Uterus (tissue), 2 donors: ENCODE data around the gene AGBL4.

ENCODE experiments used
- POLR2A ChIP-seq, 2 donors: fragments of 450-650 bp; IDR thresholded peaks; one replicate each; pipeline ENCODE4 v1.6.1; 2016; ENCODE audit warnings: antibody characterized with exemption in 2 of 2, mild to moderate bottlenecking in 1 of 2, moderate library complexity in 1 of 2
- TF ChIP-seq, protein P1 (sequence below), 4 experiments: fragments of 200-600 bp in 2 of 4; fragments of 450-650 bp in 2 of 4; sonication (generic) in 2 of 4; IDR thresholded peaks; one replicate each; pipeline ENCODE4 v1.5.1; 2016 to 2019; ENCODE audit warnings: antibody characterized with exemption in 4 of 4, mild to moderate bottlenecking in 2 of 4, moderate library complexity in 1 of 4

DNA sequence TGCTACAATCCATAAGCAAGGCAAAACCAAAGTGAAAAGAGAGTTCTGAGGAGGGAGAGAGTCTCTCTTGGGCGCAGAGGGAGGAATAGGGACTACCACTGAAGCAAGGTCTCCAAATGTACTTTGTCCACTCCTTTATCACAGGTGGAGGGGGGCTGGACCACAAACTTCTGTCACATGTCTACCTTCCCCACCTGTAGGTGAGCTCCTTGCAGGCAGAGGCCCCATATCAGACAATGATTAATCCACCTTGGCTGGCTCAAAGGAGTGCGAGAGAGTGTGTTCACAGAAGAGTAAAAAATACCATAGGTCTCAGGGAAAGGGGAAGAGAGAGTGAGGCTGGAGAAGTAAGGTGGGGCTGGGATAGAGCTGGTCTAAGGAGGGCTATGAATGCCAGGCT lies 1251.5 kb downstream of the AGBL4 start:
- TF ChIP-seq, protein P1, sequence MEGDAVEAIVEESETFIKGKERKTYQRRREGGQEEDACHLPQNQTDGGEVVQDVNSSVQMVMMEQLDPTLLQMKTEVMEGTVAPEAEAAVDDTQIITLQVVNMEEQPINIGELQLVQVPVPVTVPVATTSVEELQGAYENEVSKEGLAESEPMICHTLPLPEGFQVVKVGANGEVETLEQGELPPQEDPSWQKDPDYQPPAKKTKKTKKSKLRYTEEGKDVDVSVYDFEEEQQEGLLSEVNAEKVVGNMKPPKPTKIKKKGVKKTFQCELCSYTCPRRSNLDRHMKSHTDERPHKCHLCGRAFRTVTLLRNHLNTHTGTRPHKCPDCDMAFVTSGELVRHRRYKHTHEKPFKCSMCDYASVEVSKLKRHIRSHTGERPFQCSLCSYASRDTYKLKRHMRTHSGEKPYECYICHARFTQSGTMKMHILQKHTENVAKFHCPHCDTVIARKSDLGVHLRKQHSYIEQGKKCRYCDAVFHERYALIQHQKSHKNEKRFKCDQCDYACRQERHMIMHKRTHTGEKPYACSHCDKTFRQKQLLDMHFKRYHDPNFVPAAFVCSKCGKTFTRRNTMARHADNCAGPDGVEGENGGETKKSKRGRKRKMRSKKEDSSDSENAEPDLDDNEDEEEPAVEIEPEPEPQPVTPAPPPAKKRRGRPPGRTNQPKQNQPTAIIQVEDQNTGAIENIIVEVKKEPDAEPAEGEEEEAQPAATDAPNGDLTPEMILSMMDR (IDR thresholded peaks at IDR 0.05) = no peak
- TF ChIP-seq POLR2A (IDR thresholded peaks at IDR 0.05) = no peak
